ENCODE results near the gene ATP6V0C. TPM values are rescaled to one million over a fixed set of nuclear protein-coding genes. Genes with fewer than 3 reads are reported as not detected.

The ATP6V0C gene
- total RNA-seq, 1 experiment from 2014 or later = 212 TPM

DNA sequence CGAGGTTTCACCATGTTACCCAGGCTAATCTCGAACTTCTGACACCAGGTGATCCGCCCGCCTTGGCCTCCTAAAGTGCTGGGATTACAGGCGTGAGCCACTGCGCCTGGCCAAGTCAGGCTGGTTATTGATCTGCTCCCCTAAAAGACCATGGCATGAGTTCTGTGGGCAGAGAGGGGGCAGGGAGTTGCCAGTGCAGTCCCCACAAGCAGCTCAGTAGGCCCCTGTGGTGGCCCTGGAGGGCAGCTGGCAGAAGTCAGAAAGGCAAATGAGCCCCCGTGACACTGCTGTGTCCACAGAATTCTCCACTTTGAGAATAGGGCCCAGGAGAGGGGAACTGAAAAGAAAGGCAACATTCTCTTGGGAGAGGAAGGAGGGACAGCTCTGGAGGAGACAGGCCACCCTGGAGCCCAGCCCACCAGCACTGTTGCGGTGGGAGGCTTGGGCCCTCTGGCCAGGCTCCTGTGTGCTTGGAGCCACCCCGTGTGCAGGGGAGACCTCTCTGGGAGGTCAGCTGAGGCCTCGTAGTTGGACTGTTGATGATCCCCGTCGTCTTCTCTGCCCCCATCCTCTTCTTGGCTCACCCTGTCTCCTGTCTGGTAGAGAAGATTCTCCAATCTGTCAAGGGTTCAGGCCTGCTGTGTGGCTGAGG is 4.3 kb downstream of the ATP6V0C start:
- Mint-ChIP-seq H3K9me3 (no peaks in the 10 kb centered on the region), H3K4me3 (no peak overlapping the region), H3K4me1 (peaks cover 26% of the 10 kb centered on the region), H3K36me3 (no peaks in the 10 kb centered on the region; the same call in 1 of the 2 replicates), H3K27me3 (ENCODE audit: low read depth) (no peaks in the 10 kb centered on the region), H3K27ac (no peak overlapping the region)
- no peak for ATAC-seq
- DNase-seq (ENCODE audit: low spot score) = no peak
- TF ChIP-seq, protein P1, sequence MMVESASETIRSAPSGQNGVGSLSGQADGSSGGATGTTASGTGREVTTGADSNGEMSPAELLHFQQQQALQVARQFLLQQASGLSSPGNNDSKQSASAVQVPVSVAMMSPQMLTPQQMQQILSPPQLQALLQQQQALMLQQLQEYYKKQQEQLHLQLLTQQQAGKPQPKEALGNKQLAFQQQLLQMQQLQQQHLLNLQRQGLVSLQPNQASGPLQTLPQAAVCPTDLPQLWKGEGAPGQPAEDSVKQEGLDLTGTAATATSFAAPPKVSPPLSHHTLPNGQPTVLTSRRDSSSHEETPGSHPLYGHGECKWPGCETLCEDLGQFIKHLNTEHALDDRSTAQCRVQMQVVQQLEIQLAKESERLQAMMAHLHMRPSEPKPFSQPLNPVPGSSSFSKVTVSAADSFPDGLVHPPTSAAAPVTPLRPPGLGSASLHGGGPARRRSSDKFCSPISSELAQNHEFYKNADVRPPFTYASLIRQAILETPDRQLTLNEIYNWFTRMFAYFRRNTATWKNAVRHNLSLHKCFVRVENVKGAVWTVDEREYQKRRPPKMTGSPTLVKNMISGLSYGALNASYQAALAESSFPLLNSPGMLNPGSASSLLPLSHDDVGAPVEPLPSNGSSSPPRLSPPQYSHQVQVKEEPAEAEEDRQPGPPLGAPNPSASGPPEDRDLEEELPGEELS (CRISPR knock-in tag; IDR thresholded peaks at IDR 0.05) = no peak
- TF ChIP-seq RELA (CRISPR knock-in tag; IDR thresholded peaks at IDR 0.05; ENCODE audit: borderline replicate concordance) (no peak), PRRX2 (CRISPR knock-in tag; IDR thresholded peaks at IDR 0.05) (no peak), GTF2I (CRISPR knock-in tag; conservative IDR thresholded peaks at IDR 0.05) (no peak), ELF4 (CRISPR knock-in tag; IDR thresholded peaks at IDR 0.05; ENCODE audit: low read depth) (no peak), KAT7 (CRISPR knock-in tag; IDR thresholded peaks at IDR 0.05; ENCODE audit: borderline replicate concordance) (no peak), ZNF423 (CRISPR knock-in tag; IDR thresholded peaks at IDR 0.05) (no peak), GABPB1 (CRISPR knock-in tag; IDR thresholded peaks at IDR 0.05) (no peak), SMAD4 (CRISPR knock-in tag; IDR thresholded peaks at IDR 0.05) (no peak)
- TF ChIP-seq, protein P2, sequence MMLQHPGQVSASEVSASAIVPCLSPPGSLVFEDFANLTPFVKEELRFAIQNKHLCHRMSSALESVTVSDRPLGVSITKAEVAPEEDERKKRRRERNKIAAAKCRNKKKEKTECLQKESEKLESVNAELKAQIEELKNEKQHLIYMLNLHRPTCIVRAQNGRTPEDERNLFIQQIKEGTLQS (CRISPR knock-in tag; conservative IDR thresholded peaks at IDR 0.05) = no peak
- TF ChIP-seq, protein P3, sequence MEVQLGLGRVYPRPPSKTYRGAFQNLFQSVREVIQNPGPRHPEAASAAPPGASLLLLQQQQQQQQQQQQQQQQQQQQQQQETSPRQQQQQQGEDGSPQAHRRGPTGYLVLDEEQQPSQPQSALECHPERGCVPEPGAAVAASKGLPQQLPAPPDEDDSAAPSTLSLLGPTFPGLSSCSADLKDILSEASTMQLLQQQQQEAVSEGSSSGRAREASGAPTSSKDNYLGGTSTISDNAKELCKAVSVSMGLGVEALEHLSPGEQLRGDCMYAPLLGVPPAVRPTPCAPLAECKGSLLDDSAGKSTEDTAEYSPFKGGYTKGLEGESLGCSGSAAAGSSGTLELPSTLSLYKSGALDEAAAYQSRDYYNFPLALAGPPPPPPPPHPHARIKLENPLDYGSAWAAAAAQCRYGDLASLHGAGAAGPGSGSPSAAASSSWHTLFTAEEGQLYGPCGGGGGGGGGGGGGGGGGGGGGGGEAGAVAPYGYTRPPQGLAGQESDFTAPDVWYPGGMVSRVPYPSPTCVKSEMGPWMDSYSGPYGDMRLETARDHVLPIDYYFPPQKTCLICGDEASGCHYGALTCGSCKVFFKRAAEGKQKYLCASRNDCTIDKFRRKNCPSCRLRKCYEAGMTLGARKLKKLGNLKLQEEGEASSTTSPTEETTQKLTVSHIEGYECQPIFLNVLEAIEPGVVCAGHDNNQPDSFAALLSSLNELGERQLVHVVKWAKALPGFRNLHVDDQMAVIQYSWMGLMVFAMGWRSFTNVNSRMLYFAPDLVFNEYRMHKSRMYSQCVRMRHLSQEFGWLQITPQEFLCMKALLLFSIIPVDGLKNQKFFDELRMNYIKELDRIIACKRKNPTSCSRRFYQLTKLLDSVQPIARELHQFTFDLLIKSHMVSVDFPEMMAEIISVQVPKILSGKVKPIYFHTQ (CRISPR knock-in tag; IDR thresholded peaks at IDR 0.05) = no peak
- CTCF ChIA-PET = interaction anchor here (1.1 kb wide), 1 partner anchor 323 kb away, joined by 4 read pairs; no protein-coding TSS in a partner anchor
- POLR2A ChIA-PET = interaction anchor here (3.7 kb wide), 1 partner anchor 13 kb away, joined by 17 read pairs; the partner anchor contains the start of gene CEMP1

DNA sequence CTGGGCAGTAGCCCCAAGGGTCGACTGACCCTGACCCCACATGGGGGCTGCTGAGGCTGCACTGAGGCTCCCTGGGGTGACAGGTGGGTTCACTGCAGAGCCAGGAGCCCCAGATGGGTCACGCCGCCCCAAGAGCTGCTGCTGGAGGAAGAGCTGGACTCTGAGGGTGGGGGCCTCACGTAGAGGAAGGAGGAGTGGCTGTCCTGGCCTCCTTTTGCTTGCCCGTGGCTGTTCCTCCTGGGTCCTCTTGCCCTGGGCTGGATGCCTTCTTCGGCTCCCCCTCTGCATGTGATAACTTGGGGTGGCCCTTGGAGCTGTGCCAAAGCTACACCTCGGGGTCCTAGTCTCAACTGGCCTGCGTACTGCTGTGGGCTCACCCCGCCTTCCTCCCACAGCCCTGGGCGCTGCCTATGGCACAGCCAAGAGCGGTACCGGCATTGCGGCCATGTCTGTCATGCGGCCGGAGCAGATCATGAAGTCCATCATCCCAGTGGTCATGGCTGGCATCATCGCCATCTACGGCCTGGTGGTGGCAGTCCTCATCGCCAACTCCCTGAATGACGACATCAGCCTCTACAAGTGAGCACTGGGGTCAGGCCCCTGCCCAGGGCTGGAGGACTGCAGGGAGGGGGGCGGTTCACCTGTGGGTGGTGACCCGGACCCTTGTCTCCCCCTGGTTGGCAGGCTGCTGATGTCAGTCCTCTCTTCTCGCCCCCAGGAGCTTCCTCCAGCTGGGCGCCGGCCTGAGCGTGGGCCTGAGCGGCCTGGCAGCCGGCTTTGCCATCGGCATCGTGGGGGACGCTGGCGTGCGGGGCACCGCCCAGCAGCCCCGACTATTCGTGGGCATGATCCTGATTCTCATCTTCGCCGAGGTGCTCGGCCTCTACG is 5.3 kb downstream of the ATP6V0C start:
- no peaks in the 10 kb centered on the region for H3K27me3 Mint-ChIP-seq (ENCODE audit: low read depth)
- peak overlapping the region; percentile 97 for H3K27ac Mint-ChIP-seq
- H3K9me3 Mint-ChIP-seq = no peaks in the 10 kb centered on the region
- ATAC-seq (no peak), DNase-seq (ENCODE audit: low spot score) (no peak)
- ChIA-PET CTCF (interaction anchor here (0.7 to 1.8 kb wide), 6 partner anchors 8 to 324 kb away, joined by 3 to 13 read pairs (median 4); partner anchors contain the start of gene CEMP1), POLR2A (interaction anchor here (3.7 kb wide), 1 partner anchor 12 kb away, joined by 17 read pairs; the partner anchor contains the start of gene CEMP1)
- H3K36me3 Mint-ChIP-seq = no peaks in the 10 kb centered on the region; the same call in 1 of the 2 replicates
- H3K4me1 Mint-ChIP-seq = peaks cover 26% of the 10 kb centered on the region
- TF ChIP-seq KAT7 (CRISPR knock-in tag; IDR thresholded peaks at IDR 0.05; ENCODE audit: borderline replicate concordance) (no peak), SMAD4 (CRISPR knock-in tag; IDR thresholded peaks at IDR 0.05) (no peak), ZNF396 (CRISPR knock-in tag; IDR thresholded peaks at IDR 0.05; ENCODE audit: borderline replicate concordance) (no peak), NFE2L1 (CRISPR knock-in tag; IDR thresholded peaks at IDR 0.05) (no peak), GTF2I (CRISPR knock-in tag; conservative IDR thresholded peaks at IDR 0.05) (no peak), SOX15 (CRISPR knock-in tag; IDR thresholded peaks at IDR 0.05) (no peak), CBFB (CRISPR knock-in tag; IDR thresholded peaks at IDR 0.05; ENCODE audit: low read depth) (no peak), ZNF232 (CRISPR knock-in tag; IDR thresholded peaks at IDR 0.05) (no peak), MYBL2 (CRISPR knock-in tag; IDR thresholded peaks at IDR 0.05) (no peak), ETV6 (CRISPR knock-in tag; IDR thresholded peaks at IDR 0.05) (no peak), ZNF423 (CRISPR knock-in tag; IDR thresholded peaks at IDR 0.05) (no peak), ZNF416 (CRISPR knock-in tag; IDR thresholded peaks at IDR 0.05) (no peak), TCF7 (CRISPR knock-in tag; IDR thresholded peaks at IDR 0.05; ENCODE audit: low read depth) (no peak)
- TF ChIP-seq, protein P4, sequence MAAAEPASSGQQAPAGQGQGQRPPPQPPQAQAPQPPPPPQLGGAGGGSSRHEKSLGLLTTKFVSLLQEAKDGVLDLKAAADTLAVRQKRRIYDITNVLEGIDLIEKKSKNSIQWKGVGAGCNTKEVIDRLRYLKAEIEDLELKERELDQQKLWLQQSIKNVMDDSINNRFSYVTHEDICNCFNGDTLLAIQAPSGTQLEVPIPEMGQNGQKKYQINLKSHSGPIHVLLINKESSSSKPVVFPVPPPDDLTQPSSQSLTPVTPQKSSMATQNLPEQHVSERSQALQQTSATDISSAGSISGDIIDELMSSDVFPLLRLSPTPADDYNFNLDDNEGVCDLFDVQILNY (CRISPR knock-in tag; IDR thresholded peaks at IDR 0.05) = no peak
- TF ChIP-seq, protein P3 (CRISPR knock-in tag; IDR thresholded peaks at IDR 0.05) = no peak
- peak overlapping the region; percentile 62 for H3K4me3 Mint-ChIP-seq
